Epithelial cell of proximal tubule (primary cell): ENCODE results near the gene TP53BP2. TPM values are rescaled to one million over a fixed set of nuclear protein-coding genes. Genes with fewer than 3 reads are reported as not detected.
A peak's percentile ranks its signal among the peaks of the same experiment; 100 is the strongest.

ENCODE experiments used
- DNase-seq: peaks from one replicate; pipeline ENCODE4 v3.0.0-alpha.2; 2011; ENCODE audit warnings: low read depth
- H3K4me3 ChIP-seq: 2 replicates; pipeline ENCODE4 v1.5.1; 2011; ENCODE audit warnings: low read depth, mild to moderate bottlenecking, low read length
- total RNA-seq: library from RNA; depleted of rRNA; stranded (reverse); fragments of >200 nt; gene quantifications from 2 replicates; pipeline ENCODE4 v1.2.3, GENCODE V29; 2015
- TF ChIP-seq, protein P1 (sequence below): conservative IDR thresholded peaks from 2 replicates; pipeline ENCODE4 v1.5.1; 2012; ENCODE audit warnings: low read depth, mild to moderate bottlenecking, low read length

Gene TP53BP2
- total RNA-seq, 1 donor from 2014 or later = 102 TPM

DNA sequence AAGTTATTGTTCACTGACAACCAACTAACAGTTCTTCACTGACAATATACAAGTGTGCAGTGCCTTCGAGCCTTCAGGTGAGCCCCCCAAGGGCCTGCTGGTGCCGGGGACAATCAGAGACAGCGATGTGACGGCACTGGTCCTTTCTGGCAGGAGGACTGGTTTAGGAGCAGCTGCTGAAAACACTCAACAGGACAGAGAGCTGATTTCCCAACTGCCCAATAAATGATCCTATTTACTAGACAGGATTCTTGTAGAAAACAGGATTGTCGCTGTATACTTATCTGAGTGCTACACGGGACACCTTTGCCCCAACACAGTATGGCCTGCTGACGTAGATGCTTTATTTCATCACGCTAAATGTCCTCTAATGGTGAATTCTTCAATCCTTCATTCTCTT lies 65.4 kb downstream of the TP53BP2 start:
- no peak for DNase-seq
- H3K4me3 ChIP-seq = no peak overlapping the region
- TF ChIP-seq, protein P1, sequence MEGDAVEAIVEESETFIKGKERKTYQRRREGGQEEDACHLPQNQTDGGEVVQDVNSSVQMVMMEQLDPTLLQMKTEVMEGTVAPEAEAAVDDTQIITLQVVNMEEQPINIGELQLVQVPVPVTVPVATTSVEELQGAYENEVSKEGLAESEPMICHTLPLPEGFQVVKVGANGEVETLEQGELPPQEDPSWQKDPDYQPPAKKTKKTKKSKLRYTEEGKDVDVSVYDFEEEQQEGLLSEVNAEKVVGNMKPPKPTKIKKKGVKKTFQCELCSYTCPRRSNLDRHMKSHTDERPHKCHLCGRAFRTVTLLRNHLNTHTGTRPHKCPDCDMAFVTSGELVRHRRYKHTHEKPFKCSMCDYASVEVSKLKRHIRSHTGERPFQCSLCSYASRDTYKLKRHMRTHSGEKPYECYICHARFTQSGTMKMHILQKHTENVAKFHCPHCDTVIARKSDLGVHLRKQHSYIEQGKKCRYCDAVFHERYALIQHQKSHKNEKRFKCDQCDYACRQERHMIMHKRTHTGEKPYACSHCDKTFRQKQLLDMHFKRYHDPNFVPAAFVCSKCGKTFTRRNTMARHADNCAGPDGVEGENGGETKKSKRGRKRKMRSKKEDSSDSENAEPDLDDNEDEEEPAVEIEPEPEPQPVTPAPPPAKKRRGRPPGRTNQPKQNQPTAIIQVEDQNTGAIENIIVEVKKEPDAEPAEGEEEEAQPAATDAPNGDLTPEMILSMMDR = no peak

DNA sequence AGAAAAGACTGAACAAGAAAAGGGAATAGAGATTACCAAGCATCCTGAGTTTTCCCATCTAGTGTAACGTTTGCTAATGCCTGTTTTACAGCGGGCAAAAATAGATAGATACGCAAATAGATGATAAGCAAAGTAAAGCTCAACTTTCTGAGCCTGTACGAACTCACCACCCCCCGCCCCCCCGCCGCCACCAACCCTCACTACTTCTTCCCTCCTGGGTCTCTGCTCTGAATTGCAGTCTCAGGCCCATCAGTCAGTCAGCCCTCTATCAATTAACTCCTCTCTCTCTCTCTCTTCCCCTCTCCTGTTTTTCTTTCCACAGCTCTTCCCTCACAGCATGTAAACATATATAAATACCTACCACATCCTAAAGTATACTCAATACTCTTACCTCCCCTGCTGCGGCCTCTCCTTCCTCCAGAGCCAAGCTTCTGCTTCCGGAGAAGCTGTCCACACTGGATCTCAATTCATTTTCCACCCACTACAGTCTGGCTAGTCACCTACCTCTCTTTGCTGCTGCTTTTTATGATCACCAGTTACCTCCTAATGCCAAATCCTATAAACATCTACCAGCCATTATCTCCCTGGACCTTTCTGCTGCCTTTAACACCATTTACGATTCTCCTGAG lies 68.8 kb downstream of the TP53BP2 start:
- TF ChIP-seq, protein P1 = no peak
- H3K4me3 ChIP-seq = no peak overlapping the region
- DNase-seq = no peak

DNA sequence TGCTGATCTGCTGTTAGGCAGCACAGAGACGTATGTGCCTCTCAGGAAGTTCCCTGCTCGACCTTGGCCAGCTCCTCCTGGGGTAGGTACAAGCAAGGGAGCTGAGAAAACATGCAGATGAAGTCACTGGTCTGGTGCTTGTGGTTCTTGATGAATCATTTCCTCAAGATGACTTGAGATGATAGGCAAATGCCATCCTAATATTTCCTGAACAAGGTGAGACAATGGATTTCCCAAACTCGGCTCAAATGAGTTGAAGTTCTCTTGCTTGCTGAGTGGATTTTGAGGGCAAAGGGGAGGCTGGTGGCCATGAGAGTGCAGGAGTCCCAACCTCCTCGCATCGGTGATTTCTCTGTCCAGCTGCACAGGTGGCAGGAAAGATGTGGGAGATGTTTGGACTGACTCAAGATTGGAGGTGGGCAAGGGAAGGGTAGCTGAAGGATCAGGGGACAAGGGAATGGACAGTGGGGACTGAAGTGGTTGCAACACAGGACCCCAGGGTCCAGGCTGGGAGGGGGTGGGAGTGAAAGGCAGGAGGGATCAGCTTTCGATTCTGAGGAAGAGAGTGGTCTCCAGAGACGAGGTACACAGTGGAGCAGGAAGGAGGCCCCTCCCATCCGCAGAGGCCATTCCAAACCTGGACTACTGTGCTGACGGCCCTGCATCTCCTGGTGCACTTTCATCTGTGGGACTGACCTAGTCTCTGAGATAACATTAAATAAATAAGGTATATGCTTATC lies 69.5 kb downstream of the TP53BP2 start:
- TF ChIP-seq, protein P1 = no peak
- DNase-seq = peak; percentile 92
- no peak overlapping the region for H3K4me3 ChIP-seq

DNA sequence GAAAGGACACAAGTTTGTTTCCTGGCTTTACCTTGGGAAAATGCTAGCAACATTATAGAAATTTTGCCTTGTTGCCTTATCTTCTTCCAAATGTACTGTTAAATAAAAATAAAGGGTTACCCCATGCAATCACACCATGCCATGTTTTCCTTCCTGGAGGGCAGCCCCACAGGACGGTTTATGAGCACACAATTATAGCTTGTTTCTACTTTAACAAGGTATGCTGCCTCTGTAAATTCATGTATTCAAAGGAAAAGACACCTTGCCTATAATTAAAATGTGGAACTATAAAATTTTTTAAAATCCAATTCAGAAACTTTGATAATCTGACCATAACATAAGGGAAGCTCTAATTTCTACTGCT lies 70.1 kb downstream of the TP53BP2 start:
- H3K4me3 ChIP-seq = no peak overlapping the region
- no peak for DNase-seq
- TF ChIP-seq, protein P1 = no peak

DNA sequence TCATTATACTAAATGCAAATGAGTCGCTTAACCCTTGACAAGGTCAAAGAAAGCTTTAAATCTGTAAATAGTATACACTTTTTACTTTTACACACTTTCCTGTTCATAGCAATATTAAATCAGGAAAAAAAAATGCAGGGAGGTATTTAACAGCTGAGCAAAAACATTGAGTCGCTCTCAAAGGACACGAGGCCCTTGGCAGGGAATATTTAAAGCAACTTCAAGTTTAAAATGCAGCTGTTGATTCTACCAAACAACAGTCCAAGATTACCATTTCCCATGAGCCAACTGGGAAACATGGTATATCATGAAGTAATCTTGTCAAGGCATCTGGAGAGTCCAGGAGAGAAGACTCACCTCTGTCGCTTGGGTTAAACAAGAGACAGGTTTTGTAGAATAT lies 70.7 kb downstream of the TP53BP2 start:
- H3K4me3 ChIP-seq = no peak overlapping the region
- TF ChIP-seq, protein P1 = no peak
- DNase-seq = no peak

DNA sequence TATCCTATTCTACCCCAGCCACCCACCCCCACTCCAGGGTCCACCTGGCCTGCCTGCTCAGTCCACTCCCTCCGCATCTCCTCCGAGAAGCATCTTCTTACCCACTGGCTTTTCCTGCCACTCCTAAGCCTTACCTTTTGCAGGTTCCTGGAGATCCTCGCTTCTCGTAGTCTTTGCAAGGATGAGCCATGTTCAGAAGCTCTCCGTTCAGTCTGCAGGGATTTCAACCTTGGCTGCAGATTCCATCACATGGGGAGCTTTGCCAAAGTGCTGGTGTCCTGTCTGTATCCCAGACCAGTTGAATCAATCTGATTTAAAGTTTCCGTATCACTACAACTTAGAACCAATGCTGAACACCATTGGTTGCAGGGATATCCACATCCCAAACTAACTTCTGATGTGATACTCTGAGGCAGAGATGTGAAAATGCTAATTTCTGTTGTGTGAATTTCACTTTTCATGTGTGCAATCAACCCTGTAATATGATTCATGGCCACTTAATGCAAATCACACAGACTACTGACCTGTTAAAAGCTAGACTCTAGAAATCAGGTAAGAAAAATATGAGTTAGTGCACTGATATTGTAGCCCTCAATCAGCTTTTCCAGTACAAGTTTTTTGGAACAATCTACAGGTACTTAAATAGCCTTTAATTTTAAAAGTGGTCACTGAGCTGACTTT lies 71.5 kb downstream of the TP53BP2 start:
- H3K4me3 ChIP-seq = no peak overlapping the region
- DNase-seq = no peak
- TF ChIP-seq, protein P1 = no peak
